NCI-H2029 (cell line): ENCODE measurements around the gene F2RL2.
"Not testable (repeated sequence)": the region's sequence is repeated elsewhere in the genome, so short reads cannot be mapped to it uniquely, and the experiment has no call there.

Experiments
- DNase-seq: peaks from one replicate; lab custom pipeline; 2025; lab: John Stamatoyannopoulos, UW

The F2RL2 gene

DNA sequence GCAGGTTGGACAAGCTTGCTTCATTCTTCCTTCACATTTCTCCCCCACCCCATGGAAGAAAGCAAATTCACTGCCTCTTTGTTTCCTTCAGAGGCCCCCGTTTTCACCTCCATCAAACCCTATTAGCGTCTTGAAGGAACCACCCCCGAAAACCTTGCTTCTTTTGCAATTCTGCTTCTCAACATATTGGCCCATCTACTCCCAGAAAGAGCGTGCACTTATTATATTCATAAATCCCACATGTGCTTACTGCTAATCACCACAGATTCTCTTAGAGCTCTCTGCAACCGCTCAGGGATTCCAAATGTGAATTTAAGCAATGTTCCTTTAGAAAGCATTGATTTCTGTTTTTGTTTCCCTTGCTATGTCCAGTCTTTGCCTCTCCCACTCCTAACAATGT is 1.1 kb downstream of the F2RL2 start:
- DNase-seq: no peak

GRCh38 chr5:76620166-76620565 is 3.0 kb downstream of the F2RL2 start:
- DNase-seq: no peak

- DNase-seq: no peak
Measured at GRCh38 chr5:76617675-76618074, 5.5 kb downstream of the F2RL2 start.

DNA sequence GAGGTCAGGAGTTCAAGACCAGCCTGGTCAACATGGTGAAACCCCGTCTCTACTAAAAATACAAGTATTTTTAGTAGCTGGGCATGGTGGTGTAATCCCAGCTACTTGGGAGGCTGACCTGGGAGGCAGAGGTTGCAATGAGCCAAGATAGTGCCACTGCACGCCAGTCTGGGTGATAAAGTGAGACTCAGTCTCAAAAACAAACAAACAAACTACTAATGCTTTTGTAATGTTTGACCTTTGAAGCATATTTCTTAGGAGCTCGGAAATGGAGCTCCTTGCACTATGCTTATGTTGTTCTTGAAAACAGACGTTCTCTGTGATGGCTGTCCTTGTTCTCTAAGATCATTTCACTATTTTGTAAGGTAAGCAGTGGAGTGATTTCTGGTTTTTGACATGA is 6.0 kb downstream of the F2RL2 start:
- DNase-seq: no peak

DNA sequence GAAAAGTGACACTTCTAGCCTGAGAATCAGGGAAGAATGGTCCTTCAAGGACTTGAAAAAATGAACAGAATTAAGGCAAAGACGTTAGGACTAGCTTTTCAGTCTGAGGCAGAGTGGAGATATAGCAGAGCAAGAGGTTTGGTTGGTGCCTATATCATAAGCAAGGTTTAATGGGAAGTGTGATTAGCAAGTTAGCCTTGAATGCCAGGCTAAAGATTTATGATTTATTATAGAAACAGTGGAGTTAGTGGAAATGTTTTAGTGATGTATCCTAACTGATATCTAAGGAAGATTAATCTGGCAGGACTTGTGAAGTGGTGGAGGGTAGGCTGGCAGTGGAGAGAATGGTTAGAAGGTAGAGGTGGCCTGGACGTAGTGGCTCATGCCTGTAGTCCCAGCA is 7.0 kb downstream of the F2RL2 start:
- DNase-seq: no peak

GRCh38 chr5:76615759-76616158 is 7.4 kb downstream of the F2RL2 start:
- no peak for DNase-seq

DNA sequence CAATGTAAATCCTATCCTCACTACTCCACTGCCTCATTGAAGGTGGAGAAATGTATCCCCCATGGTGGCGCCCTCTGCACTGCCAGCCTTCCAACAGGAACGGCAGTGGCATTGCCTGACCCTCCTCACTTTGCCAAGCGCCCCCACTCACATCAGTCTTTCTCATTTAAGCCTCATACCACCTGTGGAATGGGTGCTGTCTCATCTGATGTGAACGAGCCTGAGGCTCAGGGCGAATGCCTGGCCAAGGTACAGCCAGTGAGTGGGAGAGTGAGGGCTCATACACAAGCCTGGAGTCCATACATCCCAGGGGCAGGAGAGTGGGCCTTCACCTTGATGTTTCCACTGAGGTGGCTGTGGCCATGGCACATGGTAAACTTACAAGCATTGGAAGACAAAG is 10.3 kb downstream of the F2RL2 start:
- DNase-seq: no peak

DNA sequence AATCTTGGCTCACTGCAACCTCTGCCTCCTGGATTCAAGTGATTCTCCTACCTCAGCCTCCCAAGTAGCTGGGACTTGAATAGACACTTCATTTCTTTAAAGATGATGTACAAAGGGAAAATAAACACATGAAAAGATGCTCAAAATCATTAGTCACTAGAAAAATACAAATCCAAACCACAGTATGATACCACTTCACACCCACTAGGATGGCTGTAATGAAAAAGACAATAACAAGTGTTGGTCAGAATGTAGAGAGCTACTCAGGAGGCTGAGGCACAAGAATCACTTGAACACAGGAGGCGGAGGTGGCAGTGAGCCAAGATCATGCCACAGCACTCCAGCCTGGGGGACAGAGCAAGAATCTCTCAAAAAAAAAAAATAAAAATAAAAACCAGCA is 13.0 kb downstream of the F2RL2 start:
- DNase-seq: peak; percentile 25

GRCh38 chr5:76608833-76609232 is 14.4 kb downstream of the F2RL2 start:
- DNase-seq: no peak

DNA sequence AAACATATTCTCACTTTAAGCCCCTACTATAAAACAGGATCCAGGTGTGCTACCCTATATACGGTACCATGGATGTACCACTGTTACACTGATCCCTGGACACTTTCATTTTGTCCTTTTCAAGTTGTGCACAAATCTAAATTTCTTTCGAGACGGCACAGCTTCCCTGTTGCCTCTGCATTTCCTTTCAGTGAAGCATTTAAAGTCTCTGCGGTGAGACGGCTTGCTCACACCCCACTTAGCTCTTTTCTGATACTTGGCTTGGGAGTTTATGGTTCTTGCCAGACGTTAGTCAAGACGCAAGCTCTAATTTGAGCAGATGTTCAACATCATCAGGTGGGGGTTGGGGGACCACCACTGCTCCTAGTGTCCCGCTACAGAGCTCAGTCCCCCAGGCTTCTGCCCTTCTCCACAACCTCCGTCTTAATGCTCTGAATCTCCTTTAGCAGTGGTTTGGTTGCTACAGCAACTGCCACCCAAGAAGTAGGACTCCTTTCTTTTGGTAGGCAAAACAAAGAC is 15.8 kb downstream of the F2RL2 start:
- no peak for DNase-seq

- no peak for DNase-seq
Measured at GRCh38 chr5:76606701-76607100, 16.5 kb downstream of the F2RL2 start.

DNA sequence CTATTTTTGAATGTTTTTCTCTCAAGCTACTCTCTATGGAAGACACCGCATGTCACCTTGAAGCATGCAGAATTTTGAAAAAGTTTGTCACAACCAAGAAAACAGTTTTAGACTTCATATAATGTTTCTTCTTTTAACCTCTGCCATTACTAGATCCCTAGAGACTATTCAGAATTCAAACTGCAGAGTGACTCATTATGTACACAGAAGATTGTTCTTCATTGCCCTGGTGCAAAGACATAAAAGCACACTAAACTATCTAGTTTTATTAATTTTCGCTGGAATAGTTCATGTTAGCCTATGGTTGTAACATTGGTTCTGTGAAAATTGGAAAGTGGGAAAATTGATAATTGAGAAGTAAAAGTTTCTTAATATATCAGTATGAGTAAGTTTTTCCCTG is 18.4 kb downstream of the F2RL2 start:
- DNase-seq: no peak

DNA sequence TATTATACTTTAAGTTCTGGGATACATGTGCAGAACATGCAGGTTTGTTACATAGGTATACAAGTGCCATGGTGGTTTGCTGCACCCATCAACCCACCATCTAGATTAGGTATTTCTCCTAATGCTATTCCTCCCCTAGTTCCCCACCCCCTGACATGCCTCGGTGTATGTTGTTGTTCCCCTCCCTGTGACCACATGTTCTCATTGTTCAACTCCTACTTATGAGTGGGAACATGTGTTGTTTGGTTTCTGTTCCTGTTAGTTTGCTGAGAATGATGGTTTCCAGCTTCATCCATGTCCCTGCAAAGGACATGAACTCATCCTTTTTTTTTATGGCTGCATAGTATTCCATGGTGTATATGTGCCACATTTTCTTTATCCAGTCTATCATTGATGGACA is 19.2 kb downstream of the F2RL2 start:
- DNase-seq: not testable (repeated sequence)

DNA sequence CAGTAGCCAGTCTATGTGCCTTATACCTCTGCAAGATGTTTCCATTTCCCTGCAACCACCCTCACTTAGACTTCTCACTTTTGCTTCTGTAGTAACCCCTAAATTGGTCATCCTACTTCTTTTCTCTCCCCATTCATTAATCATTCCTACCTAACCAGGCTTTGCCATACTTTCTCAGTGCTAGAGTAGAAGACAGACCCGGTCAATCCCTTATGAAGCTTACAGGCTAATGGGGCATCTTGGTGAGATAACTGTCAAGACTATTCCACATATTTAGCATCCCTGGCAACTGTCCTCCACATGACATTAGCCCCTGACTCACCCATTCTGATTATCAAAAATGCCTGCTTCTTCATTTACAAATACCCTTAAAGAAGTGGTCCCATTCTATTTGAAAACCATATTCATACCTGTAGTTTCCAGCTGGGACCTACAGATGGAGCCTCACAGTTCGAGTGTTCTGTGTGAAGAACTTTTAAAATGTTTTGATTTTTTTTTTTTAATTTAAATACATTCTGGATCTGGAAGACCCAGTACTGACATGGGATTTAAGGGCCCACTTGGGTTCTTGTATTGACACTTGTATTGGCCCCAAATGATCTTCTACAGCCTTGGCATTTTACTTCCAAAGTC is 21.0 kb downstream of the F2RL2 start:
- no peak for DNase-seq

- peak; percentile 29 for DNase-seq
Measured at GRCh38 chr5:76601470-76601869, 21.7 kb downstream of the F2RL2 start.

GRCh38 chr5:76600716-76601115 is 22.5 kb downstream of the F2RL2 start:
- DNase-seq: no peak

DNA sequence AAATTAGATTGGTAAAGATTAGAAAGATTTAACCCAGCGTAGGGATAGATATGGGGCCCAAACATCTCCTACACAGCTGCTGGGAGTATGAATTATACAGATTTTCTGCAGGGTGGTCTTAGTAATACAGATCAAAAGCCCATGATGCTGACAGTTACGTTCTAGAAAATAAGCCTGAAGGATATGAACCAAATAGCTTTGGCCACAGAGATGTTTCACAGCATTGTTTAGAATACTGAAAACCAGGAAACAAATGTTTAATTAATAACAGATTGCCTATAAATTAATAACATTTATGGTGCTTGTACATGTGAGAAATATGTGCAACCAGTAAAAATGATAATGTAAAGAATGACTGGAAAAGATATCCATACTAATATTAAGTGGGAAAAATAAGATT is 24.7 kb downstream of the F2RL2 start:
- no peak for DNase-seq

DNA sequence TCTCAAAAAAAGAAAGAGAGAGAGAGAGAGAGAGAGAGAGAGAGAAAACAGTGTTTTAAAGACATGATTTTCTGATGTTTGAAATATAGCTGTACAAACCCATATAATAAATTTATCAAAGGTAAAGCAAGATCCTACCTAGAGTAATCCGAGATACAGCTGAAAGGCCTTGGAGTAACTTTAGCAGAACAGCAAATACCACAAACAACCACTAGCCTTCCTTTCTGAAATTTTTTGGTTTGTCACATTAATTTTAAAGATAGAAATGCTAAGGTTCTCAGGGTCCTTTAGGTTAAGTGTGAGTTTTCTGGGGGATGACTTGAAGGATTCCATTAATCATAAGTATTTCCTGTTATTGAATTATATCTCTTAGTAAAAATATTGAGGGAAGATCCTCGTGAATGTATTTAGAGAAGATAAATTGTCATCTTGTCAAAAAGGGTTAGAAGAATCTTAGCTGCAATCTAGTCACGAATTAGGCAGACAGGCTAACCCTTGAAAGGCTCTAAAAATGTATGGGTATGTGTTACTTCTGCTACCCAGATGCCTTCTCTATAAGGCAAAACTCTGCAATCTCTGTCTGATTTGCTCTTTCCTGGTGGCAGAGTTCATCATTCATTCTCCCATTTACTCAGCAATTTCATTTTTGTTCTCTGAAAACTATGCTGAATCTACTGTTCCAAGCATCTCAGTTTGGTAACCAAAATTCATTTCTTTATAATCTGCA is 27.3 kb downstream of the F2RL2 start:
- DNase-seq: no peak

- no peak for DNase-seq
Measured at GRCh38 chr5:76594107-76594506, 29.1 kb downstream of the F2RL2 start.

- no peak for DNase-seq
Measured at GRCh38 chr5:76592692-76593091, 30.5 kb downstream of the F2RL2 start.

- DNase-seq: no peak
Measured at GRCh38 chr5:76591366-76591765, 31.8 kb downstream of the F2RL2 start.

DNA sequence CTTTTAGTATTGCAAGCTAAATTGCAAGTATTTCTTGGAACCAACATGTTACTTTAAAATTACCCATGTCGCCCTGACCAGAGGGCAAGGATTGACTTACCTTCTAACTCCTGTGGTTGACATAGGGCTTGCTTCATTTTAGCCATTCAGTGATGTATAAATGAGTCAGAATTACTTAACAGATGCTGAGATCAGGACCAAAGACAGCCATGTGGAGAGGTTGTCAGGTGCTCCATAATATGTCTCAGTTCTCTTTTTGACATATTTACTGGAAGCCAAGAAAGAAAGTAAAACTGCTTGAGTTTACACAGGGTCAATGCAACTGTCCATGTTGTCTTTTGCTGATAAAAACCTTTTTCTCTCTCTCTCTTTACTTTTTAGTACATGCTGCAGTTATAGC is 33.2 kb downstream of the F2RL2 start:
- no peak for DNase-seq

DNA sequence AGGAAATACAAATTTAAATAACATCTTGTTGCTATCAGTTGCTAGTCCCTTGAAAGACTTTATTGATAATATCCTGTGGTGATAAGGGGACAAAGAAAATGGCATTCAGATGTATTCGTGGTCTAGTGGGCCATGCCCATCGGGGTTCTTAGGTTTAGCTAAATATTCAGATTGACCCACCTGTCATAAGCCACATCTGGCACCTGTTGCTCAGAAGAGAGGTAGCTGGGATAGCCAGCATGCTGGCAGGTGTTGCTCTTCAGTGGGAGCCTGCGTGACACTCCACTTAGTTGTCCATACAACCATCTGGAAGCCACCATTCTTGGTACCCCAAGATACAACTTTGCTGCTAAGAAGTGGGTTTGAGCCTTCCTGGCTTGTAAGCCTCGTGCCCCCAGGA is 36.7 kb downstream of the F2RL2 start:
- no peak for DNase-seq

- DNase-seq: no peak
Measured at GRCh38 chr5:76585783-76586217, 37.4 kb downstream of the F2RL2 start.
